ENCODE measurements around the gene FAM110C. TPM values are rescaled to one million over a fixed set of nuclear protein-coding genes. Genes with fewer than 3 reads are reported as not detected.

The FAM110C gene
- total RNA-seq, 1 donor: not detected

DNA sequence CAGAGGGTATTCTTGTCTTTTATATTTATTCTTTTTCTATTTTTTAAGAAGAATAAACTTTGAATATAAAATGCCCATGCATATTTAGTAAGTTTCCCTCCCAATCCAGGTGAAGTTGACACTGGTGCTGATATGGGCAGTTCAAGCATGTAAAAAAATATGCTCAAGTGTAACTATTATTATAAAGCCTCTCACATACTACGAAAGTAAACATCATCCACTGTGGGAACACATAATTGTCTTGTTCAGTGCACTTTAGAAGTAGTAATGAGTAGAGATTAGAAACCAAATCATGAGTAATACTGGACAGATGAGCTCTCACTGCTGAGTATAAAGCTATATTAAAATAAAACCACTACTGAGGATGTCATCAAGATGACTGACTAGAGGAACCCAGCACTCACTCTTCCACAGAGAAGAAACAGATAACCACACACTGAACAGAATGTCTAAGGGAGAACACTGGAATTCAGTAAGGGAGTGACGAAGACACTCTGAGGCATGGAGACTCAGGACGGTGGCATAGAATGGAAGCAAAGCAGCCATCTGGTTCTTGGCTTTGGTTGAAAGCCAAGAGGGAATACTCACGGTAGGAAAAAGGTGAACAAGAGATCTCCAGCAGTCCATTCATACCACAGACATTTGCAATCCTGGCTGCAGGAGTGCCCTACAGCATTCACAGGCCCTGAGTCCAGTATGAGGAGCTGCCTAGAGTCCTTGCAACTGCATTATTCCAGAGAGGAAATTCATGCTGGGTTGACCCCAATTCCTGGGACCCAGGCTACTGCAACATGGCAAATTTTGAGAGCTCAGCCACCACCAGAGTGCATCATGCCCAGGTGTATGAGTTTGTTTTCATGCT, 9.5 kb upstream of the FAM110C start:
- TF ChIP-seq, protein P1, sequence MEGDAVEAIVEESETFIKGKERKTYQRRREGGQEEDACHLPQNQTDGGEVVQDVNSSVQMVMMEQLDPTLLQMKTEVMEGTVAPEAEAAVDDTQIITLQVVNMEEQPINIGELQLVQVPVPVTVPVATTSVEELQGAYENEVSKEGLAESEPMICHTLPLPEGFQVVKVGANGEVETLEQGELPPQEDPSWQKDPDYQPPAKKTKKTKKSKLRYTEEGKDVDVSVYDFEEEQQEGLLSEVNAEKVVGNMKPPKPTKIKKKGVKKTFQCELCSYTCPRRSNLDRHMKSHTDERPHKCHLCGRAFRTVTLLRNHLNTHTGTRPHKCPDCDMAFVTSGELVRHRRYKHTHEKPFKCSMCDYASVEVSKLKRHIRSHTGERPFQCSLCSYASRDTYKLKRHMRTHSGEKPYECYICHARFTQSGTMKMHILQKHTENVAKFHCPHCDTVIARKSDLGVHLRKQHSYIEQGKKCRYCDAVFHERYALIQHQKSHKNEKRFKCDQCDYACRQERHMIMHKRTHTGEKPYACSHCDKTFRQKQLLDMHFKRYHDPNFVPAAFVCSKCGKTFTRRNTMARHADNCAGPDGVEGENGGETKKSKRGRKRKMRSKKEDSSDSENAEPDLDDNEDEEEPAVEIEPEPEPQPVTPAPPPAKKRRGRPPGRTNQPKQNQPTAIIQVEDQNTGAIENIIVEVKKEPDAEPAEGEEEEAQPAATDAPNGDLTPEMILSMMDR (IDR thresholded peaks at IDR 0.05; ENCODE audit: insufficient read depth, low read depth, low read length): no peak
- no peak for DNase-seq (ENCODE audit: low read depth)
- H3K4me3 ChIP-seq (ENCODE audit: low read depth, low read length): no peak overlapping the region

DNA sequence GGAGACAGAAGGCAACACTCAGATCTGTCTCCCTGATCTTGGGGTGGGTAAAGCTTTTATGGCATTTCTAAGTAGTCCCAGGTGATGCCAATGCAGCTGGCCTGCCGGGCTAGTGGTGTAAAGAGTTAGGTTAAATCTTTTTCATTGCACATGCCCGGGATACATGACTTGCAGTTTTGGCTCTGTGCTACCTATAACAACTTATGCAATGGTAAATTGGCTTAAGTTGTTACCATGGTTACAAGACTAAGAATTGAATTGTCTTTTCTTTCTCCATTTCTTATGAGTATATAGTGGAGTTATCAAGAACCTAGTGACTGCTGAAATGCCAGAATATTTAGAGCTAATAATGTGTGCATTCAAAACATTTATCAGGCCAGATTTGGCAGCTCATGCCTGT, 5.3 kb upstream of the FAM110C start:
- DNase-seq (ENCODE audit: low read depth): no peak
- no peak overlapping the region for H3K4me3 ChIP-seq (ENCODE audit: low read depth, low read length)
- TF ChIP-seq, protein P1 (IDR thresholded peaks at IDR 0.05; ENCODE audit: insufficient read depth, low read depth, low read length): no peak

- no peak overlapping the region for H3K4me3 ChIP-seq (ENCODE audit: low read depth, low read length)
- TF ChIP-seq, protein P1 (IDR thresholded peaks at IDR 0.05; ENCODE audit: insufficient read depth, low read depth, low read length): no peak
- DNase-seq (ENCODE audit: low read depth): no peak
Measured at GRCh38 chr2:47737-48136, 1.4 kb upstream of the FAM110C start.

GRCh38 chr2:47346-47725, 1.0 kb upstream of the FAM110C start:
- no peak for DNase-seq (ENCODE audit: low read depth)
- TF ChIP-seq, protein P1 (IDR thresholded peaks at IDR 0.05; ENCODE audit: insufficient read depth, low read depth, low read length): no peak
- H3K4me3 ChIP-seq (ENCODE audit: low read depth, low read length): no peak overlapping the region

GRCh38 chr2:46131-46470, 204 bp downstream of the FAM110C start:
- no peak for DNase-seq (ENCODE audit: low read depth)
- no peak overlapping the region for H3K4me3 ChIP-seq (ENCODE audit: low read depth, low read length)
- TF ChIP-seq, protein P1 (IDR thresholded peaks at IDR 0.05; ENCODE audit: insufficient read depth, low read depth, low read length): no peak

GRCh38 chr2:45342-46130, 769 bp downstream of the FAM110C start:
- no peak overlapping the region for H3K4me3 ChIP-seq (ENCODE audit: low read depth, low read length)
- TF ChIP-seq, protein P1 (IDR thresholded peaks at IDR 0.05; ENCODE audit: insufficient read depth, low read depth, low read length): no peak
- no peak for DNase-seq (ENCODE audit: low read depth)
